GM21447 (cell line): ENCODE measurements around the gene ANKRD39.
"Not testable (repeated sequence)": the region's sequence is repeated elsewhere in the genome, so short reads cannot be mapped to it uniquely, and the experiment has no call there.

Source experiments
- ATAC-seq: cut with Tn5 transposase; IDR thresholded peaks from one replicate; pipeline ENCODE4 v1.9.1; 2021; ENCODE audit not compliant: unreplicated experiment

The ANKRD39 gene

DNA sequence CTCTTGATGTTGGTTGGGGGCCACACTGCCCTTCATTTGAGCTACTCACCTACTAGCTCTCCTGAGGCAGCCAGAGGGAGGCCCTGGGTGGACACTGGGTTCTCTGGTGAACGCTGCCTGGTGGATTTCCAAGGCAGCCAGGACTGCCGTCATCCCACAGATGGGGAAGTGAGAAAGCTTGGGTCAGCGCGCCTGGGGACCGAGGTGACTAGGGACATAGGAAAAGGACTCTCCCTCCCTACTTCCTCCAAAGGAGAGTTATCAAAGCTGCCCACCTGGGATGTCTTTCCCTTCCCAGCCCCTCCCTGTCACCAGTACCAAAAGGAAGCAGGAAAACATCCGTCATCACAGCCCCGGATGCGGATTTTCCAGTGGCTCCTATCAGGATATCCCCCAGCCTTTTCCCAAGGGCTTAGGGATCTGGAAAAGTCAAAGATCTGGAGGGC, 15.9 kb upstream of the ANKRD39 start:
- ATAC-seq: no peak

DNA sequence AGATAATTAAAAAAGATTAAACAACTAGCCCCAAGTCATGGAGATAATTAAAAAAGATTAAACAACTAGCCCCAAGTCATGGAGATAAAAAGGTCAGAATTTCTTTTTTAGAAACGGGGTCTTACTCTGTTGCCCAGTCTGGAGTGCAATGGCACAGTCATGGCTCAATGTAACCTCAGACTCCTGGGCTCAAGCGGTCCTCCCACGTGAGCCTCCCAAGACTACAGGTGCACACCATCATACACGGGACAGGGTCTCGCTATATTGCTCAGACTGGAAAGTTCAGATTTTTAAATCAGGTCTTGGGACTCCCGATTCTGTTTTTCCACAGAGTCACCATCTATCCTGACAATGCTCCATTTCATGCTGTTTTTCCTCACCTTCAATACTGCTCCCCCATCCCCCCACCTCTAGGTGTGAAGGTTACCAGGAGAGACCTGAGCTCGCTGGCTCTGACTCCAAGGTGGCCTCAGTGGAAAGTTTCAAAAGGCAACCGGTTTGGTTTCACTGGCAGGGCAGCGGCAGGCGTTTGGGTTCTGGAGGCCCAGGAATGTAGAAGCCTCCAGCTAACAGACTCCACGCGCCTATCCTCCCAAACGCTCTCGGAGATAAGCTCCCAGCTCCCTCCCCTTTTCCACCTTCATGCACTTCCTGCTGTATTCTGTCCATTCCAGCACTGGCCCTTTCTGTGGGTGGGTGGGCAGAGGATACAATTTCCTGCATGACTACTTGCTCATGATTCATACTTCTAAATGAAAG, 15.0 kb upstream of the ANKRD39 start:
- ATAC-seq: no peak

DNA sequence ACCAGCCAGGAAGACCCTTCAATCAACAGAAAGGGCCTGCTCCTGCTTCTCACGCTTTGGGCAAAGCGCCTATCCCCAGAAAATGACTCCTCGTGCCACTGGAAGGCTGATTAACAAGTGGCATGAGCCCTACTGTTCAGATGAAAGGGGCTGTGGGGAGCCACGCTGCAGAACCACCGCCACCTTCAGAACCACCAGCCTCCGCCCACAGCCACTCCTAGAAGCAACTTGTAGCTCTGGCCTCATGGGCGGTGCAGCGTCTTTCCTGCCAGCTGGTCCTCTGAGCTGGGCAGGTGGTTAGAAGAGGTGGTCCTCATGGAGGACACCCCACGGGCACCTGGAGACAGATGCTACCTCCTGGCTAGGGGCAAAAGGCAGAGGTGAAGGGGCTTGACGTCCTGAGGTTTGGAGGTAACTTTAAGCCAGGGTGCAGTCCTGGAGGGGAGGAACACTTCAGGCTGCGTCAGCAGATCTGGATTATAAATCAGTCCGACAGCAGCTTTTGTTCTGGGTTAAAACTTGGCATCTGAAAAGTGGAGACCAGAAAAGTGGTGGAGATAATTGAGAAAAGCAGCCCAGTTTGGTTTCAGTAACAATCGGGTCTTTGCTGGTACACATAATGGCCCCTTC, 12.9 kb upstream of the ANKRD39 start:
- no peak for ATAC-seq

DNA sequence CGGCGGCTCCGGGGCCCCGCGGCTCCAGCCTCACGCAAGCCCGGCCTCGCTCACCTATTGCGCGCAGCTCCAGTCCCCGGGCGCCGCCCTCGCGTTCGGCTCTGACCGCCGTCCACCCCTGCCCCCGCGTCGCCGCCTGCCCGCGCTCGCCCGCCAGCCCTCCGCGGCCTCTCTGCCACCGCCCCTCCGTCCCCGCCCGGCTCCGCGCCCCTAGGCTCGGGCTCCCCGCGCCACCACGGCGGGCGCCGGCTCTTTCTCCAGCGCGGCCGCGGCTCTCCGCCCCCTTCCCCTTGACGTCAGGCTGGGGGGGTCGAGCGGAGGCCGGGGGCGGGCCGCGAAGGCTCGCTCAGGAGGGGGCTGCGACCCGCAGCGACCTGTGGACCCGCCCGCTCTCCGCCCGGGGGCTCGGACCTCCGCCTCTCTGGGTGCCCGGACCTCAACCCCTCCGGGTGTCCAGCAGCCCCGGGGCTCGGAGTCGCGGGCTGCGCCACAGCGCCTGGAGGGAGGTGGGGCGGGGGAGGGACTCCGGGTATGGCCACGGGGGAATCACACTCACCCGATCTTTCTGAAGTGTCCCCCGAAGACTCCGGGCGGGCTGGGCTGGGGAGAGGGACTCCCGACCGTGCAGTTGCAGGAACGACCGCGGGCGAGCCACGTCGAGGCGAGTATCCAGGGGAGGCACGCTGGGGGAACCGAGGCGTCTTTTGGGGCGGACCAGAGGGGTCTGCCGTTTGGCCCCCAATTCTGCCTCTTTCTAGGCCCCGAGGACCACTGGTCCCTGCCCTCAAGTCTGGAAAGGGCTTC, 12.2 kb upstream of the ANKRD39 start, which contains the start of gene SEMA4C:
Gene SEMA4C (minus strand): TSS at position 259 of the 804 bp plus-strand sequence. CDS start 2,194 bp downstream, outside the sequence.
- no peak for ATAC-seq

DNA sequence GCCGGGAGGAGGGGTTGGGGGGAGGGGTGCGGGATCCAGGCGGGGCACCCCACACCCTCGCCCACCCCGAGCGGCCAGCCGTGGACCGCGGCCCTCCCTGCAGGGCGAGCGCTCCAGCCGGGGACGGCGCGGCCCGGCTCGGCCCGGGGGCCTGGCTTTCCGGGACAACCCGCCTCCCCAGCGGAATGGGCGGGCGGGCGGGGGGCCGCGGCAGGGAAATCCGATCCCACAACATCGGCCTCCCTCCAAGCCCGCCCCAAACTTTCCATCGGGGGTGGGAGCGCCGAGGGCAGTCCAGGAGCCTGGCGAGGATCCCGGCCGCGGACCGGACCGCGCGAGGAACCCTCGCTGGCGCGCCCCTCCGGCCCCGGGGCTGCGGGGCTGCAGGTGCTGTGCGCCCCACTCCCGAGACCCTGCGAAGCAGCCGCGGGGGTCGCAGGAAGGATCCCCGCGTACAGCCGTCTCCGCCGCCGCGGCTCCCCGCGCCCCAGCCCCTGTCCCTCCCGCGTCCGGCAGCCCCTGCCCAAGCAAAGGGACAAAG, 11.5 kb upstream of the ANKRD39 start:
- peak; percentile 4 for ATAC-seq

DNA sequence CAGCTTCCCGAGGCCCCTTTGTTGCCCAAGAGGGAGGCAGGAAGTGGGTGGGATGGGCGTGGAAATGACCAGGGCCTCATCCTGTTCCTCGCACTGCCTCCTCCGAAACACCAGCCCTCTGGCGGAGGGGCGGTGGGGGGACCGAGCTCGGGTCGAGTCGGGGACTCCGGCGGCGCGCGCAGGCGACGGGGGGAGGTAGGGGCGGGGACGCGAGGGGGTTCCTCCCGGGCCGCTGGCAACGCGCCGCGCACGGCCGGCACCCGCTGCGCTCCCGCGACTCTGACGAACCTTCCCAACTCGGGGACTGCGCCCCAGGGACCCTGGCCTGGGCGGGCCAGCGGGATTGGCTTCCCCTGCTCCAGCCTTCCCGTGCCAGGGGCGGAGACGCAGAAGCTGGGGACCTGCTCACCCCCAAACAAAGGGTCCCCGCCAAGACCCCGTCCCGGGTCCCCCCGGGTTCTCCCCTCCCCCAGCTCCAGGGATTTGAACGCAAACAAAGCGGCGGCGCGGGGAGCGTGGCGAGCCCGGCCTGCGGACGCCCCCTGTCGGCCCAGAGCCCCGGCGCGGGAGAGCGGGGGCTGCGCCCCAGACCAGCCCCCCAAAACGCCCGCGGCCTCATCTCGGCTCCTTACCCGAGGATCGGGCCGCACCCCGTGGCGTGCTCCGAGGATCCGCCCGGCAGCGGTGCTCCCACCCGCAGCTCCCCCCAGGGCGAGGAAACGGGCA, 10.9 kb upstream of the ANKRD39 start:
- ATAC-seq: peak; percentile 48

DNA sequence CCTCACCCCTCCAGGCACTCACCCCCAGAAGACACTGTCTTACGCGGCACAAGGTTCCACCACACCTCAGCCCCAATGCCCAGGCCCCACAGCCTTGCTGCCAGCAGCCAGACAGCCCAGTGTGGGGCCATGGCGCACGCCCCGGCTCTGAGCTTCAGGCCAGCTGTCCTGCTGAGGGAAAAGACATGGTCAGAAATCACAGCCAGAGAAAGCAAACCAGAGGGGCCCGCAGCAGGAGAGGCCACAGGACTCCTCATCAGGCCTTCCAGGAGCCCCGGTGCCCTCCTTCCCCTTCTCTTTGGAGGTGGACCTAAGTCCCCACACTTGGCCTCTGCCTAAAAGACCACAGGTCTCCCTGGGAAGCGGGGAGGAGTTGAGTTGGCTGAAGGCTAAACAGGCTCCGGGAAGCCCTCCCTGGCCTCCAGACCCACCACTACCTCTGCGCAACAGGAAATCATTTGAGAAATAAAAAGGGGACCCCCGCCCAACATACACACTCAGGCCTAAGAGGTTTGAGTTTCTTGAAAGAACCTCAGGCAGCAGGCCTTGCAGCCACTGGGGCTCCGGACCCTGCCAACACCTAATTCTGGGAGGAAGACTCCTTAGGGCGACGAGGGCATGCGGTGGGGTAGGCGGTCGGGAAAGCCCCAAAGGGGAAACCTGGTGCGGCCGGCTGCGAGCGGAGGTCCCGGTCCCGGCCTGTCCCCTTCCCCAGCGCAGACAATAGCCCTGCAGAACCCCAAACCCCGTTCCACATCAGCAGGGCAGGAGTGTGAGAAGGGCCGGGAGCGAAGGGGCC, 10.1 kb upstream of the ANKRD39 start:
- ATAC-seq: peak; percentile 24

DNA sequence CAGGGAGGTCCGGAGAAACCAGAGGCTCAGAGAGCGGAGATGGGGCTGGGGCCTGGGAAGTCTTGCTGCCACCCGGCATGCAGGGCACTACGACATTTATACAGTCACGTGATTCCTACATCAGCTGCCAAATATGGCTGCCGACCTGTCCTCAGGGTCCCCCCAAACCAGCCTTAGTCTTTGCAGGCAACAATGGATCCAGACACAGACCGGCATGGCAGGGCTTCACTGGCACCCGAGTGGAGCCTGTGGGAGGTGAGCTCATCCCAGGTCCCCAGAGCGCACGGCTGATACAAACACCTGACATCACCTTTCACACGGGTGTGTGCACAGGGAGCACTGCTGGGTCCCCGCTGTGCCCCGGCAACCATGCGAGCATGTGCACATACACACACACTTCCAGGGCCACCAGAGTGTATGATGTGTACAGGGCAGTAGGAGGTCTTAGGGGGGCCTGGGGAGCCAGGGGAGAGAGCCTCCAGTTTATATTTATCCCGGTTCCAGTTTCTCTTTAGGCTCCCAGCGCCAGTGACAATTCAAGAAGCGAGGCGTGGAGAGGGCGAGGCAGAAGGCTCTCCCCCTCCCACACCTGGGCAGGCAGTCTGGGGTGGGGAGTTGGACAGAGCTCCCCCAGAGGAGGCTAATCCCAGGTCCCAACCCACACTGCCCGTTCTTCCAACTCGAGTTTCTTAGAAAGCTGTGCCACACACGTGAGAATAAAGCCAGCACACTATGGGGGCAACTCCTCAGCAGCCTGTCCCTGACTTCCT, 9.4 kb upstream of the ANKRD39 start:
- no peak for ATAC-seq

DNA sequence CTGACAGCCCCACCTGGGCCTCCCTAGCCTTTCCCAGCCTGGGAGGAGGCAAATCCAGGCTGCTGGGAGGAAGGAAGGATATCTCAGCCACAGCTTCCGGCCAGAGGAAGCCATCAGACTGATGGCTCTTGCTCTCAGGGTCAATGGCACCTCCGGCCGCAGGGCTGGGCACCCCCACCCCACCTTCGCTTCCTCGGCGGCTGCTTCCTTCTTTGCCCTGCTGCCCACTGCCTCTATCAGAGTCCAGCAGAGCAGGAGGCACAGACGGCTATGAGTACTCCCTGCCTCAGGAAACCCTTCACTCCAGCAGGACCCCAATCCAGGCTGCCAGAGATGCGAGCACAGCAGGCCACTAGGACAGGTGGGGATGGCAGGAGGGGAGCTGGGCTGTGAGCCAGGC, 8.8 kb upstream of the ANKRD39 start:
- no peak for ATAC-seq

DNA sequence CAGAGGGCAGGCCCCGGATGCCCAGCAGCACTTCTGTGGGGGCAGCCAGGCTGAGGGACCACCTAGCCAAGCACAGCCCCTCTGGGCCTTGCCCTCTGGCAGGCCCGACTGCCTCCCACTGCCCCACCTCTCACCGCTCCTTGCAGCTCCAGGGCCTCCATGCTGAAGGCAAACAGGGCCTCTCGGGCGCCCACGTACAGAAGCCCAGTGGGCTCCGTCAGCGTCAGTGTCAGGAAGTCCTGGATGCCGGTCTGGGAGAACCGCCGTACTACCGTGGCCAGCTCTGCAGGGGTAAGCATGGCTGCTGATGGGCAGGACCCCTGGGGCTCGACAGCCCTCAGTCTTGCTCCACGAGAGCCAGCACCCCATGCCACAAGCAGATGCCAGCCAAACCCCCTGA, 8.3 kb upstream of the ANKRD39 start:
- ATAC-seq: no peak

DNA sequence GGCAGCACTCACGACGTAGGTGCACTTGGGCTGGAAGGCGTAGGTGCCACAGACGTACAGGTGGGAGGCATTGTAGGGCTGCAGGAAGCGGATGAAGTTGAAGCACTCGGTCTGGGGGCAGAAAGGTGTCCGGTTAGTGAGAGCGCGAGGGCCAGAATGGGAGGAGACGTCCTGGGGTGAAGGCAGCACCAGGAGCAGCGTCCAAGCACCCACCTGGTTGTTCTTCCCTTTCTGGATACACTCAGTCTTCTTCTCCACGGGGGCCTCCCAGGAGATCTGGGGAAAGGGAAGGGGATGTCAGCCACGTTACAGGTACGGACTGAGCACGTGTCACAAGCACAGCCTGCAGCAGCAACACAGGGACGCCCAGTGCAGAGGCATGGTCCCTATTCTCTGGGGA, 7.8 kb upstream of the ANKRD39 start:
- ATAC-seq: no peak

DNA sequence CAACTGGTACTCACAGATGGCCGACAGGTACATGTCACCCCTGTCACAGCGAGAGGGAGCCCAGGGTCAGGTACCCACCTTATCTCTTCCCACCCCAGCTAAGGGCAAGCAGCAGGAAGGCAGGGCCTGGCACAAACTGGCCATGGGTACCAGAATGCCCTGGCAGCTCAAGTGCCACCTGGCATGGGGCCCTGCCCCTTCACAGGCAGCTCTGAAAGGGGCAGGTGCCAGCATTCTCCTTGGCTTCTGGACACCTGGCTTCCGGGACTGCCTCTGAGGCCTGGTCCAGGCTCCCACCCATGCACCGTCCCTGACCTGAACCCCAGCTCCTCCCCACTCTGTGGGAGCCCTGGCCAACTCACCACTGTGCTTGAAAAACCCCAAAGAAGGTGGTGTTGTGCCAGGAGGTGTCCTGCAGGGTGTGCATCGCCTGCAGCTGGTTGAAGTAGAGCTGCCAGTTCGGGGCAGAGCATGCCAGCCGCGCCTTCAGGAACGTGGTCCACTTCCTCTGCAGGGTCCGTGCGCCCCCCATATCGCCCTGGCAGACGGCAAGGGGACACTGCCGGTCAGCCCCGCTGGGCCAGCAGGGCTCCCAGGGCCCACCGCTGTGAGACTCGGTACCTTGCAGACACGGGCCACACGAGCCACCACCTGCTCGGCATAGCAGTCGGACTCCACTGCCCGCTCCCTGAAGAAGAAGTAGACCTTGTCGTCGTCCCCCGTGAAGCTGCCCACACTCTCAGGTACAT, 6.7 kb upstream of the ANKRD39 start:
- ATAC-seq: no peak

DNA sequence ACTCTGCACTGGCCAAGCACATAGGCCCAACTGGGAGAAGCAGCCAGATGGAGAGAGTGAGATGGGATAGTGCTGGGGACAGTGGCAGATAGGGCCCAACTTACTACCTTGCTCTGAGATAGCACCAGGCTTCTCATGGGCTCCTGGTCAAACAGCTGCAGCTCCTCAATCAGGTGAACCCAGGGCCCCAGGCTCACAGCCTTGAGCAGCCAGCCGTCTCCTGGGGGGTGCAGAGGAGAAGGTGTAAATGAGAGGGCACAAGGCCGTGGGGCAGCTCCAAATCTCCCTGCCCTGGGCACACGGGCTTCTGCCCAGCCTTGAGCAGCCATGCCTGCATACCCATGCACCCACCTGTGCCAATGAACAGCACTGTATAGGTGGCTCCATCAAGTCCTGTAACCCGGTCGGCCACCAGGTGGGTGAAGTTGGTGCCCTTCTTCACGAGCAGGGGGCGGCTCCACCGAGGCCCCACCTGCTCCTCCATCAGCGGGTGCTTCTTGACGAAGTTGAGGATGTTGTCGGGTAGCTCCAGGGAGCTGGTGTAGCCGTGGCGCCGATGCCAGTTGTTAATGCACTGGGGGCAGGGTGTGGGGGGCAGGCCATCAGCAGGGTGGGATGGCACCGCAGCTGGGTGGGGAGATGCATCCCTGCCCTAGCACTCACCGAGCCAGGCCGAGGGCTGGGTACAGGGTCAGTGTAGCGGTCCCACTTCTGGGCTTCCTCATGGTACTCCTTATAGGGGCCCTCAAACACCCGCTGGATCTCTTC, 5.9 kb upstream of the ANKRD39 start:
- ATAC-seq: no peak

DNA sequence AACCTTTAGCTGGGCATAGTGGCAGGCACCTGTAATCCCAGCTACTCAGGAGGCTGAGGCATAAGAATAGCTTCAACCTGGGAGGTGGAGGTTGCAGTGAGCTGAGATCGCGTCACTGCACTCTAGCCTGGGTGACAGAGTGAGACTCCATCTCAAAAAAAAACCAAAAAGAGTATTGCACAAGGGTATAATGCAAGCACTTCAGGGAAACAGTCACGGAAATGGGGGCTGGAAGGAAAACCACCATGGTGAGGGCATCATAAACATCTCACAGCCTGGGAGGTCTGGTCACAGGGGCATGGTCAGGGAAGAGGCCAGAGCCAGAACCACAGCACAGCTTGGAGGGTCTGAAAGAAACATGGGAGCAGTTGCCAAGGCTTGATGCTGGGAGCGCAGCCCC, 5.2 kb upstream of the ANKRD39 start:
- ATAC-seq: not testable (repeated sequence)

DNA sequence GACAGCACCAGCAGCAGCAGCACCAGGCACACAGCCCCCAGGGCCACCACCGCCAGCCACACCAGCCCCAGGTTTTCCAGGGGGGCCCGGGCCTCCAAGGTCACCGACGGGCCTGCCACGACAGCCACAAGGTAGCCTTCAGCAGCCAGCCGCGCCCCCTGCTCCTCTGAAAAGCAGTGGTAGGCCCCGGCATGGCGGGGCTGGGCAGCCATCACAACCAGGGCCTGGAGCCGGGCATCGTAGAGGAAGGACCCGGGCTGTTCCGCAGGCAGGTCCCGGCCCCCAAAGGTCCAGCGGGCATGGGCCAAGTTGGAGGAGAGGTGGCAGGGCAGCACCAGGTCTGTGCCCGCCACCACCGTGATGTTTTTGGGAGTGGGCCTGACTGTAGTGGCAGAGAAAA, 3.3 kb upstream of the ANKRD39 start:
- no peak for ATAC-seq

DNA sequence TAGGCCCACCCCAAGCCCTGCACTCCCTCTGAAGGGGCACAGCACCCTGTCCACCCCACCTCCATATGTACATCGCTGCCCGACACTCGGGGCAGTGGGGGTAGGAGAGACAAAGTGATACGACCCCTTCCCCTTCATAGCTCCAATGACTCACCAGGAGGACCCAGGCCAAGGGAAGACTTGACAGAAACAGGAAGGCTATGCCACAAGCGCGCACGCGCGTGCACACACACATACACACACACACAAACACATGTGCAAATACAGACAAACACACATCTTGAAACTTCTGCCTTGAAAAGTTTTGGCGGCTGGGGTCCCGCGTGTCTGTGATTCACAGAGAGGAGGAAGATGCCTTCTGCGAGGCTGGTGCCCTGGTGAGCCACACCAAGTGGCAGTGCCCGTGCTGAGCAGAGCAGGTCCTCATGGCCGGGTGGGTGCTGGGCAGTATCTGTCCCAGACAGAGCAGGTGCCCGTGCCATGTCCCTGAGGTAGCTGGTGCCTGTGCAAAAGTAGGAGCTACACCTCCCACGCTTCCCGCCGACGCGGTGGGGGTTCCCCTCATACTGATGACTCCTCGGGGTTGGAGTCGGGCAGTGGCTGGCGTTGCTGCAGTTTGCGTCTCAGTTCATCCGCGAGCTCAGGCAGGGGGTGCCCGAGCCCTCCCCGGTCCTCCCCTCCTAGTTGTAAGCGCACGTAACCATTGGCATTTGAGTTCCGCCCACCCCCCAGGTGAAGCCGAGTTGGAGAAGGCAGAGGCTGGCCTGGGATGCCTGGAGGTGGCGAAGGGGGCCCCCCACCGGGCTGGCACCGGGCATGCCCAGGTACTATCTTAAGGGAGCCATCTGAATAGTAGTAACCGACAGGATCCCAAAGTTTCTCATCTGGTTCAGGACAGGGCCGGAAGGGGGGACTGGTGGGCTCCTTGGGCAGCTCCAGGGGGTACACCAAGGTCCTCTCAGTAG, 2.5 kb upstream of the ANKRD39 start:
- no peak for ATAC-seq

DNA sequence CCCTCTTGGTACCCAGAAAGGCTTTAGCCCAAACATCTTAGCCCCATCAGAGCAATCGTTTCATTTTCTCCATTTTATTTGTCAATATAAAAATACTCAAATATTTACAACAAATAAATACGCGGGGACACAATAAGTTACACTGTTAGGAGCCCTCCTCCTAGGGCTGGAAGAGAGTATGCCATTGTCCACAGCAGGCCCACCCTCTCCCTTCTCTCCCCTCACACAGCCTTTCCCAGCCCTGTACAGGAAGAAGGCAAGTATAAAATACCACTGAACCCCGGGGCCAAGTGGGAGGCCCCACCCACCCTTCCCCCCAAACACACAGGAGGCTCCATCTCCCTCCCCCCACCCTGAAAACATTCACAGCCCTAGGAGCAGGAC, 1.9 kb upstream of the ANKRD39 start:
- no peak for ATAC-seq
